Right atrium auricular region (tissue), 2 donors: Measurements from ENCODE around the gene NKX2-3. TPM values are rescaled to one million over a fixed set of nuclear protein-coding genes. Genes with fewer than 3 reads are reported as not detected.

Experiments used
- DNase-seq: peaks from one replicate; pipeline ENCODE4 v3.0.0-alpha.2; 2019; ENCODE audit warnings: low spot score
- H3K27ac ChIP-seq, 2 donors: fragments of 200-600 bp; sonication (generic); 1 replicate in 1 of 2; 2 replicates in 1 of 2; pipeline ENCODE4 v1.5.1; 2016 to 2019
- H3K27me3 ChIP-seq, 2 donors: fragments of 200-600 bp; sonication (generic); one replicate each; pipeline versions ENCODE4 v1.5.1 to v1.6.0; 2017 to 2019
- H3K36me3 ChIP-seq: fragments of 200-600 bp; sonication (generic); one replicate; pipeline ENCODE4 v1.5.1; 2016
- H3K4me1 ChIP-seq, 2 donors: fragments of 200-600 bp; sonication (generic); one replicate each; pipeline versions ENCODE4 v1.5.1 to v1.6.0; 2017 to 2019
- H3K4me3 ChIP-seq, 2 donors: fragments of 200-600 bp; sonication (generic); 1 replicate in 1 of 2; 2 replicates in 1 of 2; pipeline ENCODE4 v1.5.1; 2017 to 2019; ENCODE audit warnings: mild to moderate bottlenecking in 1 of 2, moderate library complexity in 1 of 2
- H3K9me3 ChIP-seq, 2 donors: fragments of 200-600 bp; sonication (generic); one replicate each; pipeline ENCODE4 v1.5.1; 2019
- total RNA-seq, 2 donors: library from RNA; depleted of rRNA; stranded (reverse); fragments of >200 nt; gene quantifications; one replicate each; pipeline ENCODE4 v1.1.0, GENCODE V29; 2016
- TF ChIP-seq, protein P1 (sequence below), 2 donors: fragments of 200-600 bp; sonication (generic); IDR thresholded peaks; one replicate each; pipeline ENCODE4 v1.5.1; 2019; ENCODE audit warnings: antibody characterized with exemption in 2 of 2

NKX2-3 gene
- total RNA-seq, 2 donors from 2014 or later, result not detected

DNA sequence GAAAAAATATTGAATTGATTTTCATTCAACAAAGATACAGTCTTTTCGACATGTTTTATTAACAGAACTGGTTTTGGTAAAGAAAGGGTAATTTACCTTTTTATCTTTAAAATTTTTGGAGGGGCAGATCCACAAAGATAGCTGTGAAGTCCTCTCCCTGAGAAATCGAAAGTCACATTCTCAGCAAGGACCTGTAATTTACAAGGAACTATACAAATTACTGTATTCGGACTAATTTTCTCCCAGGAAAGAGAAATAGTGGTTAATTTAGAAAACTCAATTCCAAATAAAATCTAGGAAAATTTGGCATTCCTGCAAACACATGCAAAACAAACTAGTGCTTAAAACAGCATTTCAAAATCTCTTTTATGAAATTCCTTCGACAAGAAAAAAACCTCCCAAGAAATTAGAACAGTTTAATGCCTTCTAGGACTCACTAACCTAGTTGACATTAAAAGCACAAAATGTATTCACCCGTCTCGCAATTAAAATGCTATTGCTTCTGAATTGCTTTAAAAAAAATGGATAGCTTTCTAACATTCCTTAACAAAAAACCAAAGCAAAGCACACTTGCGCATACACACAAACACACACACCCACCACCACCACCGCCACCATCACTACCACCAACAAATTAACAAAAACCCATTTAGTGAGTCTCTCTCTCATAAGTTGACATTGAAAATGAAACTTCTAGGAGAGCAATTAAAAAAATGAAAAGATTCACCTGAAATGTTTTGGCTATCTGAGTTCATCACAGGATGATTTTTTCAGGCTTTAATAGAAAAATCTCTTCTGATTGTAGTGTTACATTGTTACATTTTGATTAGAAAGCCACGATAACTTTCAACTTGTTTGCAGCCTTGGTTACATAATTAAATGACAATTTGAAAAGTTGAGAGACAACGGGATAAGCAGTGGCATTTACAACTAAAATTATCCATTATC is 4.0 kb upstream of the NKX2-3 start:
- Histone ChIP-seq H3K27me3 (peaks cover 67 to 81% of the 10 kb centered on the region in 2 donors), H3K4me3 (no peak overlapping the region), H3K36me3 (no peaks in the 10 kb centered on the region), H3K27ac (no peak overlapping the region), H3K9me3 (no peaks in the 10 kb centered on the region), H3K4me1 (peaks cover 0 to 26% of the 10 kb centered on the region in 2 donors)
- TF ChIP-seq, protein P1, sequence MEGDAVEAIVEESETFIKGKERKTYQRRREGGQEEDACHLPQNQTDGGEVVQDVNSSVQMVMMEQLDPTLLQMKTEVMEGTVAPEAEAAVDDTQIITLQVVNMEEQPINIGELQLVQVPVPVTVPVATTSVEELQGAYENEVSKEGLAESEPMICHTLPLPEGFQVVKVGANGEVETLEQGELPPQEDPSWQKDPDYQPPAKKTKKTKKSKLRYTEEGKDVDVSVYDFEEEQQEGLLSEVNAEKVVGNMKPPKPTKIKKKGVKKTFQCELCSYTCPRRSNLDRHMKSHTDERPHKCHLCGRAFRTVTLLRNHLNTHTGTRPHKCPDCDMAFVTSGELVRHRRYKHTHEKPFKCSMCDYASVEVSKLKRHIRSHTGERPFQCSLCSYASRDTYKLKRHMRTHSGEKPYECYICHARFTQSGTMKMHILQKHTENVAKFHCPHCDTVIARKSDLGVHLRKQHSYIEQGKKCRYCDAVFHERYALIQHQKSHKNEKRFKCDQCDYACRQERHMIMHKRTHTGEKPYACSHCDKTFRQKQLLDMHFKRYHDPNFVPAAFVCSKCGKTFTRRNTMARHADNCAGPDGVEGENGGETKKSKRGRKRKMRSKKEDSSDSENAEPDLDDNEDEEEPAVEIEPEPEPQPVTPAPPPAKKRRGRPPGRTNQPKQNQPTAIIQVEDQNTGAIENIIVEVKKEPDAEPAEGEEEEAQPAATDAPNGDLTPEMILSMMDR (IDR thresholded peaks at IDR 0.05), result no peak
- no peak for DNase-seq

DNA sequence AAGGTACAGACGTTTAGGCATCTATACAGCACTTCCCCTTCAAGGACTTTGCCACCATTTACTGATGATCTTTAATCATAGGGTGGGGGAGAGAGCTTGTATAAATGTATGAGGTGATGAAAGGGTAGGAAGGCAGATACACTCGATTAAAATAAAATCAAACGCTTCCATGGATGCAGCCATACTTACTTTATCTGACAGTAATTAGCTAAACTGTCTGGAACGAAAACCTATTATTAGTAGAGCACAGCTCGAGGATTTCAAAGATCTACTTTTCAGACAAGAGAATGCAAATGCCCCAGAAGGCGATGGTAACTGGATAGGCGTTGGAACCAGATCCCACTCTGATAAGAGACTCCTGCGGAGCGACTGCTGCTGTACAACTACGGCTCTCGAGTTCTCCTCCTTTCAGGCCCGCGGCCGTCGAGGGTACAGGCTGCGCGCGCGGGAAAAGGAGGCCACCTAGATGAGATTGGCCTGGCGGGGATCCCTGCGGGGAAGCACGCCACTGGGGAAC is 3.1 kb upstream of the NKX2-3 start:
- peaks cover 0 to 28% of the 10 kb centered on the region in 2 donors for H3K4me1 ChIP-seq
- H3K27me3 ChIP-seq, result peaks cover 73 to 81% of the 10 kb centered on the region in 2 donors
- H3K4me3 ChIP-seq, result no peak overlapping the region
- TF ChIP-seq, protein P1 (IDR thresholded peaks at IDR 0.05), result no peak
- no peaks in the 10 kb centered on the region for H3K9me3 ChIP-seq
- DNase-seq, result no peak
- no peak overlapping the region for H3K27ac ChIP-seq
- H3K36me3 ChIP-seq, result no peaks in the 10 kb centered on the region

DNA sequence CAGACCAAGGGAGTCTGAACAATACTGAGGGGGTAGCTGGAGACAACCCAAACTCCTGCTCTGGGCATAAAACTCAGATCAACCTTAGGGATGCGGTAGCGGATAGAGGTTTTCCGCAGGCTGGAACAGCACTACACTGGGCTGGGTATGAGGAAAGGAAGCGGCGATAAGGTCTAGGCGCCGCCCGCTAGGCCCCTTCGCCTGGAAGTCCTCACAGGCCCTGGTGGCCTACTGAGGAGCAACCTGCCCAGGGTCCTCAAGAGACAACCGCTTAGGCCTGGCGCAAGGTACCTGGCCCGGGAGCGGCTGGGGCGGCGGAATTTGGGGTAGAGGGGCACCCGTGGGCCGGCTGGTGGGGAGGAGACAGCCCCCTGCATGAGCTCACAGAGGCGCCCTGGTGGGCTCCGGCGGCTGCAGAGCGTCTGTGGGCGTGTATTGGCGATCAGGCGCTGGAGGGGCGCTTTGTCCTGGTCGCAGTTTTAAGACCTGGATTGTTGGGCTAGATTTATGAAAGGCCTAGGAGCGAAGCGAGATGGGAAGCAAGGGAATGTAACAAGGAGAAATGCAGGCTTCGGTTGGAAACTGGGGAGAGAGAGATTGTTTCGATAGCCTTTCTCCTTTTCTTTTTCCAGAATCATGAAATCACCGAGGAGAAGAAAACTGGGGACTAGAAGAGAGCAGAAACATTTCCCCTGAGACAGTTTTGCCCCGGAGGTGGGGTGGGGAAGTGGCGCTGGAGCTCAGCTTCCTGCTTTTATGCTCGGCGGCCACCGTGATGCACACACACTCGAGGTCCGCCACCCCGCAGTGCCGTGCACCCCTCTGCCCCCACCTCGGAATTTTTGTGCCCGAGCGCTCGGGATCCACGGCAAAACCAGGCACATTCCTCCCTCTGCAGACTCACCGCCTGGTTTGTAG is 2.4 kb upstream of the NKX2-3 start:
- TF ChIP-seq, protein P1 (IDR thresholded peaks at IDR 0.05), result no peak
- Histone ChIP-seq H3K36me3 (no peaks in the 10 kb centered on the region), H3K9me3 (no peaks in the 10 kb centered on the region), H3K4me1 (peaks cover 0 to 34% of the 10 kb centered on the region in 2 donors), H3K27me3 (peaks cover 77 to 83% of the 10 kb centered on the region in 2 donors), H3K4me3 (peak overlapping the region in 1 of 2 donors; percentile 3), H3K27ac (no peak overlapping the region)
- no peak for DNase-seq

DNA sequence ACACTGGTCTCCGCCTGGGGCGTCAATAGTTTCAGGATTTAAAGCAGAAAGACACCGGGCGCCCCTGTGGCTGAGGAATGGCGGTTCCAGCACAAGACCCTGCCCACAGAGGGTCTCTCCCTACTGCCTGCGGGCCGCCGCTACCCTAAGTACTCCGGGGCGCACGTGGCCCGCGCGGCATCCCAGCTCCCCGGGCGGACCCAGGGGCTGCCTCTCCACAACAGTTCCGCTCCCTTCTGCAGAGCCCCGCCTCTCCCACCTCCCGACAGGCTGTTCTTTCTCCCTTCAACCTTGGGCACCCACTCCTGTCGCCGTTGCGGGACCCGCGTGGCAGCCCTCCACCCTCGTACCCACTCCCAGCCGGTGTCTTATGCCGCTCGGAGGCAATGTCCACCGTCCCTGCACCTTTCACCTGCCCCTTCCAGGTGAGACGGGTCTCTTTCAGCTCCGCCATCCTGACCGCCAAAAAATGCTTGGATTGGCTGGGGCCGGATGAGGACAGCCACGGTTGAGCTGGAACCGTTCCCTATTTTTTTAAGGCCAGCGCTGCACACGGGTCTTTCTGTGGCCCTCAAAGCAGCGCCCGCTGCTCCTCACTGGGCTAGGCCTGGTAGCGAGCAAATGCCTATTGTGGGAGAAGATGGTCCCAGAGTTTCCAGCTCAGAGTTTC is 1.6 kb upstream of the NKX2-3 start:
- peaks cover 0 to 41% of the 10 kb centered on the region in 2 donors for H3K4me1 ChIP-seq
- no peaks in the 10 kb centered on the region for H3K9me3 ChIP-seq
- TF ChIP-seq, protein P1 (IDR thresholded peaks at IDR 0.05), result no peak
- peaks cover 80 to 91% of the 10 kb centered on the region in 2 donors for H3K27me3 ChIP-seq
- no peak for DNase-seq
- peak overlapping the region in 1 of 2 donors; percentile 3 for H3K4me3 ChIP-seq
- no peaks in the 10 kb centered on the region for H3K36me3 ChIP-seq
- no peak overlapping the region for H3K27ac ChIP-seq
